DND-41 (cell line): Measurements from ENCODE around the gene BAIAP2L2.

Experiments used
- ATAC-seq: fragments of 200-7000 bp; cut with Tn5 transposase; 3 replicates; pipeline ENCODE4 v1.9.1; 2021; ENCODE audit warnings: low read depth; ENCODE audit not compliant: insufficient read depth
- DNase-seq: peaks from one replicate; pipeline ENCODE4 v3.0.0-alpha.2; 2020
- H2AFZ ChIP-seq: 2 replicates; pipeline ENCODE4 v1.6.0; 2012; ENCODE audit warnings: low read depth, low read length
- H3K27ac ChIP-seq: 2 replicates; pipeline ENCODE4 v1.5.1; 2012; ENCODE audit warnings: low read length, inconsistent platforms
- H3K27me3 ChIP-seq: fragments of 200-600 bp; sonication (generic); 2 replicates; pipeline ENCODE4 v1.6.0; 2012; ENCODE audit warnings: low read length, mild to moderate bottlenecking, inconsistent platforms; ENCODE audit not compliant: insufficient read depth, poor library complexity
- H3K36me3 ChIP-seq: 2 replicates; pipeline ENCODE4 v1.5.1; 2012; ENCODE audit warnings: low read length, inconsistent platforms; ENCODE audit not compliant: insufficient read depth
- H3K4me1 ChIP-seq: 2 replicates; pipeline ENCODE4 v1.5.1; 2012; ENCODE audit warnings: mild to moderate bottlenecking, low read length; ENCODE audit not compliant: insufficient read depth
- H3K4me2 ChIP-seq: 2 replicates; pipeline ENCODE4 v1.6.0; 2012; ENCODE audit warnings: mild to moderate bottlenecking, moderate library complexity, low read length, inconsistent platforms; ENCODE audit not compliant: insufficient read depth
- H3K4me3 ChIP-seq, 2 experiments: fragments of 200-600 bp in 1 of 2; shearing (Covaris generic) in 1 of 2; 2 replicates each; pipeline ENCODE4 v1.5.1; 2012 to 2016; ENCODE audit warnings: inconsistent platforms in 2 of 2, low read length in 2 of 2, mild to moderate bottlenecking in 2 of 2, low read depth in 1 of 2, moderate library complexity in 1 of 2
- H3K79me2 ChIP-seq: 2 replicates; pipeline ENCODE4 v1.6.0; 2012; ENCODE audit warnings: low read length, inconsistent platforms; ENCODE audit not compliant: insufficient read depth
- H3K9ac ChIP-seq: 2 replicates; pipeline ENCODE4 v1.6.0; 2012; ENCODE audit warnings: low read depth, mild to moderate bottlenecking, inconsistent platforms, low read length, moderate library complexity
- H3K9me3 ChIP-seq: 2 replicates; pipeline ENCODE4 v1.5.1; 2012; ENCODE audit warnings: low read length, moderate library complexity, mild to moderate bottlenecking, inconsistent platforms; ENCODE audit not compliant: insufficient read depth, severe bottlenecking
- H4K20me1 ChIP-seq: 2 replicates; pipeline ENCODE4 v1.6.0; 2012; ENCODE audit warnings: low read length; ENCODE audit not compliant: insufficient read depth
- EZH2 ChIP-seq: IDR thresholded peaks from 3 replicates; pipeline ENCODE4 v1.6.1; 2012; ENCODE audit warnings: borderline replicate concordance, low read depth, mild to moderate bottlenecking, moderate library complexity, low read length, inconsistent platforms; ENCODE audit not compliant: severe bottlenecking
- TF ChIP-seq, protein P1 (sequence below): IDR thresholded peaks from 2 replicates; pipeline ENCODE4 v1.5.1; 2012; ENCODE audit warnings: borderline replicate concordance, low read length, moderate library complexity, mild to moderate bottlenecking; ENCODE audit not compliant: poor library complexity, severe bottlenecking; ENCODE audit errors: extremely low read depth

BAIAP2L2 gene

DNA sequence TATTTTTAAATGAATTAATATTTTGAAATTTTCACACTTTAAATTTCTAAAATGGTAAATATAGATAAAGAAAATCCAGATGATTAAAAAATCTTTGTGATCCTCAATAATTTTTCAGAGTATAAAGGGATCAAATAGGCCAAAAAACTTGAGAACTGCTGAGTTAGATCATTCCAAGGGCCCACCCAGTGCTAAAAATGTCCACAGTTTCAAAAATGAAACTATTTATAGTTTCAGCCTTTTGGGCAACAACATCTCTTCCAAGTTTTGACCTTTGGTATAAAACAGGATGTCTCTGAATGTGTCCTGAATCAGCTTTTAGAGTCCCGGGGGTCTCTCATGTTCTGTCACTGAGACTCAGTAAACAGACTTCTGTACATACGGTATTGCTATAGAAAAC lies 20.9 kb upstream of the BAIAP2L2 start:
- Histone ChIP-seq H4K20me1 (peaks cover 7% of the 10 kb centered on the region; the same call in 1 of the 2 replicates), H3K27ac (no peak overlapping the region), H3K4me3 (no peak overlapping the region), H3K36me3 (peaks cover 78% of the 10 kb centered on the region), H3K4me1 (no peaks in the 10 kb centered on the region), H3K27me3 (no peaks in the 10 kb centered on the region), H3K9ac (no peak overlapping the region), H3K4me2 (no peak overlapping the region), H2AFZ (no peak overlapping the region), H3K79me2 (no peaks in the 10 kb centered on the region), H3K9me3 (no peaks in the 10 kb centered on the region)
- TF ChIP-seq, protein P1, sequence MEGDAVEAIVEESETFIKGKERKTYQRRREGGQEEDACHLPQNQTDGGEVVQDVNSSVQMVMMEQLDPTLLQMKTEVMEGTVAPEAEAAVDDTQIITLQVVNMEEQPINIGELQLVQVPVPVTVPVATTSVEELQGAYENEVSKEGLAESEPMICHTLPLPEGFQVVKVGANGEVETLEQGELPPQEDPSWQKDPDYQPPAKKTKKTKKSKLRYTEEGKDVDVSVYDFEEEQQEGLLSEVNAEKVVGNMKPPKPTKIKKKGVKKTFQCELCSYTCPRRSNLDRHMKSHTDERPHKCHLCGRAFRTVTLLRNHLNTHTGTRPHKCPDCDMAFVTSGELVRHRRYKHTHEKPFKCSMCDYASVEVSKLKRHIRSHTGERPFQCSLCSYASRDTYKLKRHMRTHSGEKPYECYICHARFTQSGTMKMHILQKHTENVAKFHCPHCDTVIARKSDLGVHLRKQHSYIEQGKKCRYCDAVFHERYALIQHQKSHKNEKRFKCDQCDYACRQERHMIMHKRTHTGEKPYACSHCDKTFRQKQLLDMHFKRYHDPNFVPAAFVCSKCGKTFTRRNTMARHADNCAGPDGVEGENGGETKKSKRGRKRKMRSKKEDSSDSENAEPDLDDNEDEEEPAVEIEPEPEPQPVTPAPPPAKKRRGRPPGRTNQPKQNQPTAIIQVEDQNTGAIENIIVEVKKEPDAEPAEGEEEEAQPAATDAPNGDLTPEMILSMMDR = no peak
- TF ChIP-seq EZH2 = no peak
- DNase-seq = no peak
- no peak for ATAC-seq

DNA sequence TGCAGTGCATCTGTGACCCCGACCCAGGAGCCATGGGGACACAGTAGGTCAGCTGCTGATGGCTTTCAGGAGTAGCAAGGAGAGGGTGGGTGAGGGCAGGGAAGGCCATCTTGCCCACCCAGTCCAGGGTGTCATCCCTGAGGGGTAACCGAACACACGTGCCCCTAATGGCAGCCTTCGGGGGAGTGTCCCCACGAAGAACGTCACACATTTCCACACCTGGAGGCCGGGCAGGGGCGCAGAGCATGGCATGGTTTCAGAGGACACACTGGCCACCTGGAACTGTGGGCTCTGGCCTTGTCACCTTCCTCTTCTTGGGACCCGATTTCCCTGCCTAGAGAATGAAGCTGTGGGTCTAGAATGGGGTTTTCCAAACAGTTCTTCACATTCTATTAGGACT lies 19.4 kb upstream of the BAIAP2L2 start:
- Histone ChIP-seq H3K4me3 (no peak overlapping the region), H3K79me2 (no peaks in the 10 kb centered on the region), H3K27ac (no peak overlapping the region), H3K4me1 (peaks cover 9% of the 10 kb centered on the region), H3K4me2 (no peak overlapping the region), H4K20me1 (peaks cover 8% of the 10 kb centered on the region; the same call in 1 of the 2 replicates), H3K27me3 (no peaks in the 10 kb centered on the region), H3K36me3 (peaks cover 81% of the 10 kb centered on the region), H2AFZ (no peak overlapping the region), H3K9me3 (no peaks in the 10 kb centered on the region), H3K9ac (no peak overlapping the region)
- DNase-seq (no peak), ATAC-seq (no peak)
- no peak for TF ChIP-seq EZH2
- TF ChIP-seq, protein P1 = no peak

DNA sequence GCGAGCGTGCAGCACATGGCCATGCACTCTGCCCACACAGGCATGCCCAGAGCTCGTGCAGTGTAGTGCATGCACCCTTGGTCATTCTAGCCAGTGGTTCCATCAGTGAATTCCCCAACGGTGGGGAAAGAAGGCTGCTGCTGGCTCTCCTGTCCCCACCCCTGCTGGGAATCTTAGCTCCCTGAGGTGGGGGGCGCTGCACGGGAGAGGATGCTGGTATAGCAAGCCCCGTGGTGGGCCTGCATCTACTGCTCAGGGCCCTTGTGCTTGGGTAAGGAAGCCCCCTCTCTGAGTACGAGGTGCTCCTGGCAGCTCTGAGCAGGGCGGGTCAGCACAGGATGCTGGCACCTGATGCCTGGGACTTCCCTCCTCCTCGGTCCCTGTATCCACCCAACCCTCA lies 18.5 kb upstream of the BAIAP2L2 start:
- no peak overlapping the region for H2AFZ ChIP-seq
- peaks cover 78% of the 10 kb centered on the region for H3K36me3 ChIP-seq
- H3K9ac ChIP-seq = no peak overlapping the region
- peaks cover 8% of the 10 kb centered on the region; the same call in 1 of the 2 replicates for H4K20me1 ChIP-seq
- H3K79me2 ChIP-seq = no peaks in the 10 kb centered on the region
- H3K4me1 ChIP-seq = peaks cover 17% of the 10 kb centered on the region
- H3K4me2 ChIP-seq = no peak overlapping the region
- no peak for DNase-seq
- no peak for TF ChIP-seq EZH2
- TF ChIP-seq, protein P1 = no peak
- no peaks in the 10 kb centered on the region for H3K9me3 ChIP-seq
- ATAC-seq = no peak
- no peaks in the 10 kb centered on the region for H3K27me3 ChIP-seq
- H3K4me3 ChIP-seq = no peak overlapping the region
- H3K27ac ChIP-seq = no peak overlapping the region

DNA sequence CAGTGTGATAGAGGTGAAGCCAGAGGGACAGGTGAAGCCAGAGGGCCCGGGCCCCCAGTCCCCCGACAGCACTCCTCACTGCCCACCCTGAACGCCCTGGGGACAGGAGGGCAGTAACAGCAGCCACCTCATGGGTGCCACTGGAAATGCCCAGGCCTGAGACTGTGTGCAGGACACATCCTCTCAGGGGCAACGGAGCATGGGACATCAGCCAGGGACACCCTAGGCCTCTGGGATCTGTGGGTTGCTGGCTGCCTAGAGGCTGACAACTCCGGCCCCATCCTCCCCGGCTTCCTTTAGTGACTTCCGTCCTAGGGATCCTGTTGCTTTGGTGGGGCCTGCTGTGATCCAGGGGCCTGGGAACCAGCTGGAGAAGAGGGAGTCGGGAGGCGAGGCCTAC lies 17.4 kb upstream of the BAIAP2L2 start:
- no peak for DNase-seq
- Histone ChIP-seq H3K9ac (no peak overlapping the region), H3K27me3 (no peaks in the 10 kb centered on the region), H3K4me1 (peaks cover 17% of the 10 kb centered on the region), H3K9me3 (no peaks in the 10 kb centered on the region), H3K4me2 (no peak overlapping the region), H3K36me3 (peaks cover 68% of the 10 kb centered on the region), H3K79me2 (no peaks in the 10 kb centered on the region), H2AFZ (no peak overlapping the region), H3K27ac (no peak overlapping the region), H4K20me1 (peaks cover 8% of the 10 kb centered on the region; the same call in 1 of the 2 replicates), H3K4me3 (no peak overlapping the region)
- TF ChIP-seq EZH2 = no peak
- TF ChIP-seq, protein P1 = no peak
- ATAC-seq = no peak
